K562 (cell line): ENCODE data around the gene COL23A1. TPM values are rescaled to one million over a fixed set of nuclear protein-coding genes. Genes with fewer than 3 reads are reported as not detected.

Experiments
- ZNF274 ChIP-seq: IDR thresholded peaks from 2 replicates; pipeline ENCODE4 v1.6.1; 2011; ENCODE audit warnings: low read depth, mild to moderate bottlenecking, low read length, moderate library complexity, borderline replicate concordance
- polyA plus RNA-seq, 8 experiments: library from polyadenylated mRNA; depleted of rRNA in 4 of 8; stranded (reverse) in 5 of 8; unstranded in 3 of 8; fragments of >200 nt; fragmentation: Nextera tagmentation in 2 of 8; fragmentation: Illumina TruSeq in 1 of 8; extraction: Ambion mirVana in 2 of 8; extraction: Trizol in 1 of 8; gene quantifications; 2 replicates each; pipeline versions ENCODE4 v1.2.1 to v1.2.3, GENCODE V29; 2011 to 2014; ENCODE audit warnings: inconsistent platforms in 1 of 8, missing spikeins in 1 of 8
- total RNA-seq, 7 experiments: library from RNA; depleted of rRNA in 6 of 7; stranded (reverse); fragments of >200 nt in 6 of 7; fragmentation: Illumina TruSeq in 2 of 7; extraction: Trizol in 2 of 7; gene quantifications; 2 replicates each; pipeline versions ENCODE4 v1.2.1 to v1.2.3, GENCODE V29; 2011 to 2021; ENCODE audit warnings: low replicate concordance in 1 of 7
- TF ChIP-seq, protein P1 (sequence below): fragments of 200-600 bp; sonication (generic); IDR thresholded peaks from one replicate; pipeline ENCODE4 v1.6.1; 2012; ENCODE audit warnings: mild to moderate bottlenecking, low read depth, low read length, inconsistent platforms

COL23A1 gene
- total and polyA plus RNA-seq, 9 of the 15 experiments (the other 6 are each of a cell fraction or from before 2014, with no cell fraction given) = 0.09 TPM; not detected in 8

GRCh38 chr5:178287791-178288105, 302.4 kb downstream of the COL23A1 start (continued):
- TF ChIP-seq, protein P1, sequence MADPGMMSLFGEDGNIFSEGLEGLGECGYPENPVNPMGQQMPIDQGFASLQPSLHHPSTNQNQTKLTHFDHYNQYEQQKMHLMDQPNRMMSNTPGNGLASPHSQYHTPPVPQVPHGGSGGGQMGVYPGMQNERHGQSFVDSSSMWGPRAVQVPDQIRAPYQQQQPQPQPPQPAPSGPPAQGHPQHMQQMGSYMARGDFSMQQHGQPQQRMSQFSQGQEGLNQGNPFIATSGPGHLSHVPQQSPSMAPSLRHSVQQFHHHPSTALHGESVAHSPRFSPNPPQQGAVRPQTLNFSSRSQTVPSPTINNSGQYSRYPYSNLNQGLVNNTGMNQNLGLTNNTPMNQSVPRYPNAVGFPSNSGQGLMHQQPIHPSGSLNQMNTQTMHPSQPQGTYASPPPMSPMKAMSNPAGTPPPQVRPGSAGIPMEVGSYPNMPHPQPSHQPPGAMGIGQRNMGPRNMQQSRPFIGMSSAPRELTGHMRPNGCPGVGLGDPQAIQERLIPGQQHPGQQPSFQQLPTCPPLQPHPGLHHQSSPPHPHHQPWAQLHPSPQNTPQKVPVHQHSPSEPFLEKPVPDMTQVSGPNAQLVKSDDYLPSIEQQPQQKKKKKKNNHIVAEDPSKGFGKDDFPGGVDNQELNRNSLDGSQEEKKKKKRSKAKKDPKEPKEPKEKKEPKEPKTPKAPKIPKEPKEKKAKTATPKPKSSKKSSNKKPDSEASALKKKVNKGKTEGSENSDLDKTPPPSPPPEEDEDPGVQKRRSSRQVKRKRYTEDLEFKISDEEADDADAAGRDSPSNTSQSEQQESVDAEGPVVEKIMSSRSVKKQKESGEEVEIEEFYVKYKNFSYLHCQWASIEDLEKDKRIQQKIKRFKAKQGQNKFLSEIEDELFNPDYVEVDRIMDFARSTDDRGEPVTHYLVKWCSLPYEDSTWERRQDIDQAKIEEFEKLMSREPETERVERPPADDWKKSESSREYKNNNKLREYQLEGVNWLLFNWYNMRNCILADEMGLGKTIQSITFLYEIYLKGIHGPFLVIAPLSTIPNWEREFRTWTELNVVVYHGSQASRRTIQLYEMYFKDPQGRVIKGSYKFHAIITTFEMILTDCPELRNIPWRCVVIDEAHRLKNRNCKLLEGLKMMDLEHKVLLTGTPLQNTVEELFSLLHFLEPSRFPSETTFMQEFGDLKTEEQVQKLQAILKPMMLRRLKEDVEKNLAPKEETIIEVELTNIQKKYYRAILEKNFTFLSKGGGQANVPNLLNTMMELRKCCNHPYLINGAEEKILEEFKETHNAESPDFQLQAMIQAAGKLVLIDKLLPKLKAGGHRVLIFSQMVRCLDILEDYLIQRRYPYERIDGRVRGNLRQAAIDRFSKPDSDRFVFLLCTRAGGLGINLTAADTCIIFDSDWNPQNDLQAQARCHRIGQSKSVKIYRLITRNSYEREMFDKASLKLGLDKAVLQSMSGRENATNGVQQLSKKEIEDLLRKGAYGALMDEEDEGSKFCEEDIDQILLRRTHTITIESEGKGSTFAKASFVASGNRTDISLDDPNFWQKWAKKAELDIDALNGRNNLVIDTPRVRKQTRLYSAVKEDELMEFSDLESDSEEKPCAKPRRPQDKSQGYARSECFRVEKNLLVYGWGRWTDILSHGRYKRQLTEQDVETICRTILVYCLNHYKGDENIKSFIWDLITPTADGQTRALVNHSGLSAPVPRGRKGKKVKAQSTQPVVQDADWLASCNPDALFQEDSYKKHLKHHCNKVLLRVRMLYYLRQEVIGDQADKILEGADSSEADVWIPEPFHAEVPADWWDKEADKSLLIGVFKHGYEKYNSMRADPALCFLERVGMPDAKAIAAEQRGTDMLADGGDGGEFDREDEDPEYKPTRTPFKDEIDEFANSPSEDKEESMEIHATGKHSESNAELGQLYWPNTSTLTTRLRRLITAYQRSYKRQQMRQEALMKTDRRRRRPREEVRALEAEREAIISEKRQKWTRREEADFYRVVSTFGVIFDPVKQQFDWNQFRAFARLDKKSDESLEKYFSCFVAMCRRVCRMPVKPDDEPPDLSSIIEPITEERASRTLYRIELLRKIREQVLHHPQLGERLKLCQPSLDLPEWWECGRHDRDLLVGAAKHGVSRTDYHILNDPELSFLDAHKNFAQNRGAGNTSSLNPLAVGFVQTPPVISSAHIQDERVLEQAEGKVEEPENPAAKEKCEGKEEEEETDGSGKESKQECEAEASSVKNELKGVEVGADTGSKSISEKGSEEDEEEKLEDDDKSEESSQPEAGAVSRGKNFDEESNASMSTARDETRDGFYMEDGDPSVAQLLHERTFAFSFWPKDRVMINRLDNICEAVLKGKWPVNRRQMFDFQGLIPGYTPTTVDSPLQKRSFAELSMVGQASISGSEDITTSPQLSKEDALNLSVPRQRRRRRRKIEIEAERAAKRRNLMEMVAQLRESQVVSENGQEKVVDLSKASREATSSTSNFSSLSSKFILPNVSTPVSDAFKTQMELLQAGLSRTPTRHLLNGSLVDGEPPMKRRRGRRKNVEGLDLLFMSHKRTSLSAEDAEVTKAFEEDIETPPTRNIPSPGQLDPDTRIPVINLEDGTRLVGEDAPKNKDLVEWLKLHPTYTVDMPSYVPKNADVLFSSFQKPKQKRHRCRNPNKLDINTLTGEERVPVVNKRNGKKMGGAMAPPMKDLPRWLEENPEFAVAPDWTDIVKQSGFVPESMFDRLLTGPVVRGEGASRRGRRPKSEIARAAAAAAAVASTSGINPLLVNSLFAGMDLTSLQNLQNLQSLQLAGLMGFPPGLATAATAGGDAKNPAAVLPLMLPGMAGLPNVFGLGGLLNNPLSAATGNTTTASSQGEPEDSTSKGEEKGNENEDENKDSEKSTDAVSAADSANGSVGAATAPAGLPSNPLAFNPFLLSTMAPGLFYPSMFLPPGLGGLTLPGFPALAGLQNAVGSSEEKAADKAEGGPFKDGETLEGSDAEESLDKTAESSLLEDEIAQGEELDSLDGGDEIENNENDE = no peak
- no peak for TF ChIP-seq ZNF274
